ENCODE results near the gene HGFAC. TPM values are rescaled to one million over a fixed set of nuclear protein-coding genes. Genes with fewer than 3 reads are reported as not detected.

Gene HGFAC
- total and polyA plus RNA-seq, 7 donors, result 0.22 to 0.55 (median 0.36) TPM; not detected in 2

GRCh38 chr4:3427706-3428446 lies 13.9 kb upstream of the HGFAC start:
- H3K9me3 ChIP-seq, result no peaks in the 10 kb centered on the region
- no peaks in the 10 kb centered on the region for H3K4me1 ChIP-seq
- H3K4me3 ChIP-seq, result no peak overlapping the region
- no peak for DNase-seq
- intact Hi-C loops (cut with DNase I), result no loop called here
- no peak for TF ChIP-seq CTCF (IDR thresholded peaks at IDR 0.05)
- TF ChIP-seq POLR2AphosphoS5 (IDR thresholded peaks at IDR 0.05), result no peak
- TF ChIP-seq EP300 (IDR thresholded peaks at IDR 0.05), result no peak
- TF ChIP-seq POLR2A (IDR thresholded peaks at IDR 0.05), result no peak
- H3K27me3 ChIP-seq, result no peaks in the 10 kb centered on the region
- H3K27ac ChIP-seq, result no peak overlapping the region
- WGBS, 2 donors, result 88% methylated on average over 17 of the region's 17 CpGs
- peaks cover 7 to 73% (median 19%) of the 10 kb centered on the region in 4 donors for H3K36me3 ChIP-seq

- TF ChIP-seq EP300 (IDR thresholded peaks at IDR 0.05), result no peak
- TF ChIP-seq CTCF (IDR thresholded peaks at IDR 0.05), result no peak
- no peak for TF ChIP-seq POLR2AphosphoS5 (IDR thresholded peaks at IDR 0.05)
- no peak for TF ChIP-seq POLR2A (IDR thresholded peaks at IDR 0.05)
- H3K9me3 ChIP-seq, result no peaks in the 10 kb centered on the region
- H3K4me3 ChIP-seq, result no peak overlapping the region
- WGBS, 2 donors, result 94 to 95% methylated on average over 12 of the region's 12 CpGs
- H3K27ac ChIP-seq, result no peak overlapping the region
- peaks cover 5 to 55% (median 17%) of the 10 kb centered on the region in 4 donors for H3K36me3 ChIP-seq
- DNase-seq, result no peak
- H3K27me3 ChIP-seq, result no peaks in the 10 kb centered on the region
- H3K4me1 ChIP-seq, result no peaks in the 10 kb centered on the region
- intact Hi-C loops (cut with DNase I), result no loop called here
Measured at GRCh38 chr4:3429651-3430050, 12.1 kb upstream of the HGFAC start.

GRCh38 chr4:3430524-3430923 lies 11.2 kb upstream of the HGFAC start:
- no peak for TF ChIP-seq POLR2A (IDR thresholded peaks at IDR 0.05)
- no peak for TF ChIP-seq EP300 (IDR thresholded peaks at IDR 0.05)
- no peak for TF ChIP-seq CTCF (IDR thresholded peaks at IDR 0.05)
- TF ChIP-seq POLR2AphosphoS5 (IDR thresholded peaks at IDR 0.05), result no peak
- Histone ChIP-seq H3K27ac (no peak overlapping the region), H3K4me1 (no peaks in the 10 kb centered on the region), H3K36me3 (peaks cover 0 to 50% (median 14%) of the 10 kb centered on the region in 4 donors), H3K4me3 (no peak overlapping the region), H3K27me3 (no peaks in the 10 kb centered on the region), H3K9me3 (no peaks in the 10 kb centered on the region)
- intact Hi-C loops (cut with DNase I), result no loop called here
- WGBS, 2 donors, result 84 to 85% methylated on average over 21 of the region's 21 CpGs
- DNase-seq, result no peak

- no peak for DNase-seq
- TF ChIP-seq POLR2A (IDR thresholded peaks at IDR 0.05) (no peak), CTCF (IDR thresholded peaks at IDR 0.05) (no peak), EP300 (IDR thresholded peaks at IDR 0.05) (no peak), POLR2AphosphoS5 (IDR thresholded peaks at IDR 0.05) (no peak)
- no peaks in the 10 kb centered on the region for H3K27me3 ChIP-seq
- intact Hi-C loops (cut with DNase I), result no loop called here
- H3K27ac ChIP-seq, result no peak overlapping the region
- no peaks in the 10 kb centered on the region for H3K9me3 ChIP-seq
- WGBS, 2 donors, result 93% methylated on average over 28 of the region's 28 CpGs
- peaks cover 0 to 50% (median 14%) of the 10 kb centered on the region in 4 donors for H3K36me3 ChIP-seq
- no peak overlapping the region for H3K4me3 ChIP-seq
- no peaks in the 10 kb centered on the region for H3K4me1 ChIP-seq
Measured at GRCh38 chr4:3431446-3431993, 10.2 kb upstream of the HGFAC start.

Data from sigmoid colon (tissue), 7 donors.